Osteoblast (primary cell): ENCODE results near the gene CTDP1. TPM values are rescaled to one million over a fixed set of nuclear protein-coding genes. Genes with fewer than 3 reads are reported as not detected.

ENCODE experiments used
- DNase-seq: peaks from one replicate; pipeline ENCODE4 v3.0.0; 2011; ENCODE audit warnings: low spot score, mixed read lengths; ENCODE audit not compliant: insufficient read length; ENCODE audit errors: missing footprints
- H2AFZ ChIP-seq: 2 replicates; pipeline ENCODE4 v1.6.0; 2011; ENCODE audit warnings: mild to moderate bottlenecking, low read length
- H3K27ac ChIP-seq: 2 replicates; pipeline ENCODE4 v1.5.1; 2011; ENCODE audit warnings: mild to moderate bottlenecking, low read depth, low read length, moderate library complexity
- H3K27me3 ChIP-seq: 2 replicates; pipeline ENCODE4 v1.6.0; 2012; ENCODE audit warnings: mild to moderate bottlenecking, control low read depth, inconsistent platforms, low read length, moderate library complexity; ENCODE audit not compliant: insufficient read depth
- H3K36me3 ChIP-seq: 2 replicates; pipeline ENCODE4 v1.5.1; 2011; ENCODE audit warnings: mild to moderate bottlenecking, low read length, control low read depth, moderate library complexity; ENCODE audit not compliant: insufficient read depth
- H3K4me1 ChIP-seq: 2 replicates; pipeline ENCODE4 v1.5.1; 2011; ENCODE audit warnings: mild to moderate bottlenecking, low read length, control low read depth, moderate library complexity; ENCODE audit not compliant: insufficient read depth
- H3K4me2 ChIP-seq: 2 replicates; pipeline ENCODE4 v1.6.0; 2011; ENCODE audit warnings: mild to moderate bottlenecking, low read length; ENCODE audit not compliant: insufficient read depth
- H3K4me3 ChIP-seq: fragments of 200-600 bp; sonication (generic); 3 replicates; pipeline ENCODE4 v1.5.1; 2012; ENCODE audit warnings: mild to moderate bottlenecking, low read length, inconsistent platforms; ENCODE audit not compliant: insufficient read depth
- H3K79me2 ChIP-seq: 2 replicates; pipeline ENCODE4 v1.6.0; 2012; ENCODE audit warnings: mild to moderate bottlenecking, low read length, control low read depth, inconsistent platforms; ENCODE audit not compliant: insufficient read depth
- H3K9me3 ChIP-seq: 2 replicates; pipeline ENCODE4 v1.5.1; 2011; ENCODE audit warnings: low read depth, low read length, control low read depth
- H4K20me1 ChIP-seq: 2 replicates; pipeline ENCODE4 v1.6.0; 2012; ENCODE audit warnings: mild to moderate bottlenecking, low read length, control low read depth; ENCODE audit not compliant: insufficient read depth
- total RNA-seq: library from RNA; depleted of rRNA; stranded (reverse); fragments of >200 nt; gene quantifications from 2 replicates; pipeline ENCODE4 v1.2.3, GENCODE V29; 2012
- TF ChIP-seq, protein P1 (sequence below): IDR thresholded peaks from 2 replicates; pipeline ENCODE4 v1.5.1; 2011; ENCODE audit warnings: mild to moderate bottlenecking, low read depth, low read length, moderate library complexity; ENCODE audit errors: extremely low read depth

CTDP1 gene
- total RNA-seq, 1 donor: 26.8 TPM

DNA sequence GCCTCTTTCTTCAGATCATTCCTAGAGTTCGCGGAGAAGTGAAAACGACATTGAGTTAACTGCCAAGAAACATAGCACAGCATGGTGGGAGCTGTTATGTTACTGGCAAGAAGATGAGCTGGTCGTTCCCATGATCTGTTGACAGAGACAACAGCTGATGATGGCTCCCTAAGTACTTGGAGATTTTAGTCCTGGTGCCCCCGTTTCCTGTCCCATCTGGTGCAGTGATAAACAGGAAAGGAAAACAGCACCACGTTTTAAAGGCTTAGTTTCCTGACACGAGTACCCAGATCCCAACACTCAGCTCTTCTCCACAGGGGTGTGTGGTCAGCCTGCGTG lies 61.7 kb downstream of the CTDP1 start:
- H2AFZ ChIP-seq: no peak overlapping the region
- H3K27me3 ChIP-seq: no peaks in the 10 kb centered on the region
- H3K79me2 ChIP-seq: no peaks in the 10 kb centered on the region
- no peak overlapping the region for H3K4me2 ChIP-seq
- H4K20me1 ChIP-seq: peaks cover 5% of the 10 kb centered on the region
- H3K9me3 ChIP-seq: no peaks in the 10 kb centered on the region
- DNase-seq: peak; percentile 19
- no peaks in the 10 kb centered on the region for H3K4me1 ChIP-seq
- H3K27ac ChIP-seq: no peak overlapping the region
- no peak overlapping the region for H3K4me3 ChIP-seq
- TF ChIP-seq, protein P1, sequence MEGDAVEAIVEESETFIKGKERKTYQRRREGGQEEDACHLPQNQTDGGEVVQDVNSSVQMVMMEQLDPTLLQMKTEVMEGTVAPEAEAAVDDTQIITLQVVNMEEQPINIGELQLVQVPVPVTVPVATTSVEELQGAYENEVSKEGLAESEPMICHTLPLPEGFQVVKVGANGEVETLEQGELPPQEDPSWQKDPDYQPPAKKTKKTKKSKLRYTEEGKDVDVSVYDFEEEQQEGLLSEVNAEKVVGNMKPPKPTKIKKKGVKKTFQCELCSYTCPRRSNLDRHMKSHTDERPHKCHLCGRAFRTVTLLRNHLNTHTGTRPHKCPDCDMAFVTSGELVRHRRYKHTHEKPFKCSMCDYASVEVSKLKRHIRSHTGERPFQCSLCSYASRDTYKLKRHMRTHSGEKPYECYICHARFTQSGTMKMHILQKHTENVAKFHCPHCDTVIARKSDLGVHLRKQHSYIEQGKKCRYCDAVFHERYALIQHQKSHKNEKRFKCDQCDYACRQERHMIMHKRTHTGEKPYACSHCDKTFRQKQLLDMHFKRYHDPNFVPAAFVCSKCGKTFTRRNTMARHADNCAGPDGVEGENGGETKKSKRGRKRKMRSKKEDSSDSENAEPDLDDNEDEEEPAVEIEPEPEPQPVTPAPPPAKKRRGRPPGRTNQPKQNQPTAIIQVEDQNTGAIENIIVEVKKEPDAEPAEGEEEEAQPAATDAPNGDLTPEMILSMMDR: no peak
- peaks cover 3% of the 10 kb centered on the region for H3K36me3 ChIP-seq

DNA sequence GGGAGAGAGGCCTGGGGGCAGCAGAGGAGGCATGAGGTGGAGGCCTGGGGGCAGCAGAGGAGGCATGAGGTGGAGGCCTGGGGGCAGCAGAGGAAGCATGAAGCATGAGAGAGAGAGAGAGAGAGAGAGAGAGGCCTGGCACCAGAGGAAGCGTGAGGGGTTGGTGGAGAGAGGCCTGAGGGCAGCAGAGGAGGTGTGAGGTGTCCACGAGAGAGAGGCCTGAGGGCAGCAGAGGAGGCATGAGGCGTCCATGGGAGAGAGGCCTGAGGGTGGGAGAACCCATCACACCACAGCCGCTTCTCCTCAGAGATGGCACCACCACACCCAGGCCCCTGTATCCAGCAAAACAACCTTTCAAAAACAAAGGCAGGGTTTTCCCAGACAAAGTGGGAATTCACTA lies 62.5 kb downstream of the CTDP1 start:
- Histone ChIP-seq H3K27ac (no peak overlapping the region), H3K79me2 (no peaks in the 10 kb centered on the region), H3K4me3 (no peak overlapping the region), H3K9me3 (no peaks in the 10 kb centered on the region), H4K20me1 (peaks cover 5% of the 10 kb centered on the region), H3K36me3 (peaks cover 7% of the 10 kb centered on the region), H3K27me3 (no peaks in the 10 kb centered on the region), H2AFZ (no peak overlapping the region), H3K4me2 (no peak overlapping the region), H3K4me1 (no peaks in the 10 kb centered on the region)
- TF ChIP-seq, protein P1: no peak
- DNase-seq: peak; percentile 74

DNA sequence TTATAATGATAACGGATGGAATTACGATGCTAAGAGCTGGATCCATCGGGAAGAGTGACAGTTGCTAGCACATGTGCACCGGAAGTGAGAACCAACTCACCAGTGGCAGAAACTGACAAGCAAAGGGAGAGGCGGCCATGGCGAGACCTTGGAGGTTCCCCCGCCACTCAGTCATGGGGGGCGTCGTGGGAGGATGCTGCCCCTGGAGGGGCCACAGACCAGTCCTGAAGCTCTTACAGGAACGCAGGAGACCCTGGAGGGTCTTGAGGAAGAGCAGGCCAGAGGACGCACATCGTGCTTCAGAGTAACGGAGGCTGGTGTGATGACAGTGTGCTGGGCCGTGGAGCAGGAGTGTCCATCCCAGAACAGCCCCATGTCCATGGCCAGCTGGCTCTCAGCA lies 65.0 kb downstream of the CTDP1 start:
- peaks cover 7% of the 10 kb centered on the region for H3K36me3 ChIP-seq
- no peaks in the 10 kb centered on the region for H3K27me3 ChIP-seq
- H3K9me3 ChIP-seq: no peaks in the 10 kb centered on the region
- no peak overlapping the region for H3K4me3 ChIP-seq
- DNase-seq: no peak
- no peak overlapping the region for H2AFZ ChIP-seq
- H3K4me1 ChIP-seq: no peaks in the 10 kb centered on the region
- TF ChIP-seq, protein P1: no peak
- no peak overlapping the region for H3K4me2 ChIP-seq
- H3K27ac ChIP-seq: no peak overlapping the region
- H3K79me2 ChIP-seq: no peaks in the 10 kb centered on the region
- peaks cover 2% of the 10 kb centered on the region for H4K20me1 ChIP-seq

DNA sequence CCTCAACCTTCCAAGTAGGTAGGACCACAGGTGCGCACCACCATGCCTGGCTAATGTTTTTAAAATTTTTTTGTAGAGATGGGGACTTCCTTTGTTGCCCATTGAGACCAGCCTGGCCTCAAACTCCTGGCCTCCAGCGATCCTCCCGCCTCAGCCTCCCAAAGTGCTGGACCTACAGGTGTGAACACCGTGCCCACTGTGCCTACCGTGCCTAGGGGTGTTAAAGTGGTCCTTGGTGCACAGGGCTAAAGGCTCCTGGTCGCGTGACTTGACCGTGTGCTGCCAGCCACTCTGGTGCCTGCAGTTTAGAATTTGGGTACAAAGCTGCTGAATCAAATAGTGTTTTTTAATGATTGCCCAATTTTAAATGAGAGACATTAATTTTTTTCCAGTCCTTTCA lies 67.1 kb downstream of the CTDP1 start:
- Histone ChIP-seq H3K9me3 (no peaks in the 10 kb centered on the region), H4K20me1 (no peaks in the 10 kb centered on the region), H3K27me3 (no peaks in the 10 kb centered on the region), H3K27ac (no peak overlapping the region), H3K79me2 (no peaks in the 10 kb centered on the region), H3K4me1 (no peaks in the 10 kb centered on the region), H2AFZ (no peak overlapping the region), H3K4me2 (no peak overlapping the region), H3K4me3 (no peak overlapping the region), H3K36me3 (peaks cover 4% of the 10 kb centered on the region)
- TF ChIP-seq, protein P1: no peak
- peak; percentile 83 for DNase-seq
